K562 (cell line): ENCODE measurements around the gene AZU1. TPM values are rescaled to one million over a fixed set of nuclear protein-coding genes. Genes with fewer than 3 reads are reported as not detected.

Source experiments
- BRD9 ChIP-seq: fragments of 450-650 bp; IDR thresholded peaks from 2 replicates; pipeline ENCODE4 v1.6.1; 2018; ENCODE audit warnings: low read depth; ENCODE audit not compliant: partially characterized antibody
- CCNT2 ChIP-seq: IDR thresholded peaks from 2 replicates; pipeline ENCODE4 v1.6.1; 2011; ENCODE audit warnings: borderline replicate concordance, low read depth, mild to moderate bottlenecking, moderate library complexity, mixed read lengths, low read length; ENCODE audit not compliant: insufficient read length; ENCODE audit errors: extremely low read depth
- FOXA3 ChIP-seq, 2 experiments: fragments of 450-650 bp in 1 of 2; sonication (generic) in 1 of 2; formaldehyde crosslinking; IDR thresholded peaks in 1 of 2; conservative IDR thresholded peaks in 1 of 2; 2 replicates each; pipeline versions ENCODE4 v1.4.0 to v1.8.0; 2020 to 2022; ENCODE audit warnings: mild to moderate bottlenecking in 2 of 2, missing genetic modification reagents in 1 of 2
- FOXJ2 ChIP-seq: fragments of 200-800 bp; sonication (Bioruptor generic); IDR thresholded peaks from 2 replicates; pipeline ENCODE4 v1.6.1; 2016; ENCODE audit warnings: missing genetic modification characterization, missing compliant biosample characterization
- KLF1 ChIP-seq: fragments of 450-650 bp; IDR thresholded peaks from 2 replicates; pipeline ENCODE4 v1.6.1; 2016; ENCODE audit warnings: missing genetic modification characterization, missing compliant biosample characterization
- LARP7 ChIP-seq: fragments of 450-650 bp; IDR thresholded peaks from 2 replicates; pipeline ENCODE4 v1.6.1; 2016
- MBD1 ChIP-seq: fragments of 250-450 bp; sonication (Bioruptor Pico); IDR thresholded peaks from 2 replicates; pipeline ENCODE4 v1.8.0; 2022; ENCODE audit warnings: inconsistent platforms
- NUFIP1 ChIP-seq: fragments of 450-650 bp; IDR thresholded peaks from 2 replicates; pipeline ENCODE4 v1.6.1; 2018; ENCODE audit not compliant: partially characterized antibody
- POLR2B ChIP-seq: fragments of 450-650 bp; IDR thresholded peaks from 2 replicates; pipeline ENCODE4 v1.6.1; 2018; ENCODE audit warnings: low read depth; ENCODE audit not compliant: partially characterized antibody
- PTBP1 ChIP-seq: fragments of 200-400 bp; formaldehyde crosslinking; IDR thresholded peaks from 2 replicates; pipeline ENCODE4 v1.6.1; 2017; ENCODE audit warnings: low read depth, low read length
- SMAD4 ChIP-seq: fragments of 250-450 bp; sonication (Bioruptor Pico); conservative IDR thresholded peaks from 2 replicates; pipeline ENCODE4 v1.8.0; 2021; ENCODE audit warnings: inconsistent platforms, mild to moderate bottlenecking, moderate library complexity
- YBX1 ChIP-seq: fragments of 450-650 bp; IDR thresholded peaks from 2 replicates; pipeline ENCODE4 v1.7.1; 2016; ENCODE audit warnings: mild to moderate bottlenecking
- ZNF274 ChIP-seq: IDR thresholded peaks from 2 replicates; pipeline ENCODE4 v1.6.1; 2011; ENCODE audit warnings: low read depth, mild to moderate bottlenecking, low read length, moderate library complexity, borderline replicate concordance
- ZNF41 ChIP-seq: fragments of 250-450 bp; sonication (Bioruptor Pico); conservative IDR thresholded peaks from 2 replicates; pipeline ENCODE4 v1.4.0; 2020; ENCODE audit warnings: mild to moderate bottlenecking
- ZNF778 ChIP-seq: fragments of 450-650 bp; formaldehyde crosslinking; IDR thresholded peaks from 2 replicates; pipeline ENCODE4 v1.4.0; 2020; ENCODE audit warnings: mild to moderate bottlenecking, moderate library complexity
- polyA plus RNA-seq, 8 experiments: library from polyadenylated mRNA; depleted of rRNA in 4 of 8; stranded (reverse) in 5 of 8; unstranded in 3 of 8; fragments of >200 nt; fragmentation: Nextera tagmentation in 2 of 8; fragmentation: Illumina TruSeq in 1 of 8; extraction: Ambion mirVana in 2 of 8; extraction: Trizol in 1 of 8; gene quantifications; 2 replicates each; pipeline versions ENCODE4 v1.2.1 to v1.2.3, GENCODE V29; 2011 to 2014; ENCODE audit warnings: inconsistent platforms in 1 of 8, missing spikeins in 1 of 8
- total RNA-seq, 7 experiments: library from RNA; depleted of rRNA in 6 of 7; stranded (reverse); fragments of >200 nt in 6 of 7; fragmentation: Illumina TruSeq in 2 of 7; extraction: Trizol in 2 of 7; gene quantifications; 2 replicates each; pipeline versions ENCODE4 v1.2.1 to v1.2.3, GENCODE V29; 2011 to 2021; ENCODE audit warnings: low replicate concordance in 1 of 7
- TF ChIP-seq, protein P1 (sequence below): sonication (generic); formaldehyde crosslinking; IDR thresholded peaks from 2 replicates; pipeline ENCODE4 v1.8.1; 2023; ENCODE audit warnings: mild to moderate bottlenecking, missing genetic modification reagents
- TF ChIP-seq, protein P2 (sequence below): fragments of 250-450 bp; sonication (Bioruptor Pico); IDR thresholded peaks from 2 replicates; pipeline ENCODE4 v1.4.0; 2020; ENCODE audit warnings: mild to moderate bottlenecking, moderate library complexity, borderline replicate concordance
- TF ChIP-seq, protein P3 (sequence below): fragments of 250-450 bp; sonication (Bioruptor Pico); IDR thresholded peaks from 2 replicates; pipeline ENCODE4 v1.5.0; 2021; ENCODE audit warnings: mild to moderate bottlenecking, moderate library complexity

Gene AZU1
- total and polyA plus RNA-seq, 9 of the 15 experiments (the other 6 are each of a cell fraction or from before 2014, with no cell fraction given) = 0.29 to 1.9 (median 0.59) TPM; not detected in 3

GRCh38 chr19:868458-869244, 41.0 kb downstream of the AZU1 start (continued):
- no peak for TF ChIP-seq YBX1
- no peak for TF ChIP-seq SMAD4 (CRISPR knock-in tag)
- TF ChIP-seq BRD9 = no peak
- TF ChIP-seq, protein P1, sequence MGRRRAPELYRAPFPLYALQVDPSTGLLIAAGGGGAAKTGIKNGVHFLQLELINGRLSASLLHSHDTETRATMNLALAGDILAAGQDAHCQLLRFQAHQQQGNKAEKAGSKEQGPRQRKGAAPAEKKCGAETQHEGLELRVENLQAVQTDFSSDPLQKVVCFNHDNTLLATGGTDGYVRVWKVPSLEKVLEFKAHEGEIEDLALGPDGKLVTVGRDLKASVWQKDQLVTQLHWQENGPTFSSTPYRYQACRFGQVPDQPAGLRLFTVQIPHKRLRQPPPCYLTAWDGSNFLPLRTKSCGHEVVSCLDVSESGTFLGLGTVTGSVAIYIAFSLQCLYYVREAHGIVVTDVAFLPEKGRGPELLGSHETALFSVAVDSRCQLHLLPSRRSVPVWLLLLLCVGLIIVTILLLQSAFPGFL (CRISPR knock-in tag) = no peak
- no peak for TF ChIP-seq POLR2B
- TF ChIP-seq ZNF274 = no peak
- no peak for TF ChIP-seq KLF1 (tag)
- TF ChIP-seq FOXJ2 (tag) = no peak
- TF ChIP-seq PTBP1 = 0 out of 2 replicates have a peak, but pooled peaks have one; percentile 39
- no peak for TF ChIP-seq LARP7
- TF ChIP-seq, protein P2, sequence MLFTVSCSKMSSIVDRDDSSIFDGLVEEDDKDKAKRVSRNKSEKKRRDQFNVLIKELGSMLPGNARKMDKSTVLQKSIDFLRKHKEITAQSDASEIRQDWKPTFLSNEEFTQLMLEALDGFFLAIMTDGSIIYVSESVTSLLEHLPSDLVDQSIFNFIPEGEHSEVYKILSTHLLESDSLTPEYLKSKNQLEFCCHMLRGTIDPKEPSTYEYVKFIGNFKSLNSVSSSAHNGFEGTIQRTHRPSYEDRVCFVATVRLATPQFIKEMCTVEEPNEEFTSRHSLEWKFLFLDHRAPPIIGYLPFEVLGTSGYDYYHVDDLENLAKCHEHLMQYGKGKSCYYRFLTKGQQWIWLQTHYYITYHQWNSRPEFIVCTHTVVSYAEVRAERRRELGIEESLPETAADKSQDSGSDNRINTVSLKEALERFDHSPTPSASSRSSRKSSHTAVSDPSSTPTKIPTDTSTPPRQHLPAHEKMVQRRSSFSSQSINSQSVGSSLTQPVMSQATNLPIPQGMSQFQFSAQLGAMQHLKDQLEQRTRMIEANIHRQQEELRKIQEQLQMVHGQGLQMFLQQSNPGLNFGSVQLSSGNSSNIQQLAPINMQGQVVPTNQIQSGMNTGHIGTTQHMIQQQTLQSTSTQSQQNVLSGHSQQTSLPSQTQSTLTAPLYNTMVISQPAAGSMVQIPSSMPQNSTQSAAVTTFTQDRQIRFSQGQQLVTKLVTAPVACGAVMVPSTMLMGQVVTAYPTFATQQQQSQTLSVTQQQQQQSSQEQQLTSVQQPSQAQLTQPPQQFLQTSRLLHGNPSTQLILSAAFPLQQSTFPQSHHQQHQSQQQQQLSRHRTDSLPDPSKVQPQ (CRISPR knock-in tag) = no peak
- TF ChIP-seq FOXA3 (CRISPR knock-in tag; conservative IDR thresholded peaks at IDR 0.05 in 1 of 2, IDR thresholded peaks at IDR 0.05 in 1 of 2) = 0 out of 4 replicates have a peak, but pooled peaks of 1 of the 2 experiments have one; percentile 20
- TF ChIP-seq CCNT2 = peak; percentile 19
- TF ChIP-seq ZNF778 (CRISPR knock-in tag) = no peak
- TF ChIP-seq, protein P3, sequence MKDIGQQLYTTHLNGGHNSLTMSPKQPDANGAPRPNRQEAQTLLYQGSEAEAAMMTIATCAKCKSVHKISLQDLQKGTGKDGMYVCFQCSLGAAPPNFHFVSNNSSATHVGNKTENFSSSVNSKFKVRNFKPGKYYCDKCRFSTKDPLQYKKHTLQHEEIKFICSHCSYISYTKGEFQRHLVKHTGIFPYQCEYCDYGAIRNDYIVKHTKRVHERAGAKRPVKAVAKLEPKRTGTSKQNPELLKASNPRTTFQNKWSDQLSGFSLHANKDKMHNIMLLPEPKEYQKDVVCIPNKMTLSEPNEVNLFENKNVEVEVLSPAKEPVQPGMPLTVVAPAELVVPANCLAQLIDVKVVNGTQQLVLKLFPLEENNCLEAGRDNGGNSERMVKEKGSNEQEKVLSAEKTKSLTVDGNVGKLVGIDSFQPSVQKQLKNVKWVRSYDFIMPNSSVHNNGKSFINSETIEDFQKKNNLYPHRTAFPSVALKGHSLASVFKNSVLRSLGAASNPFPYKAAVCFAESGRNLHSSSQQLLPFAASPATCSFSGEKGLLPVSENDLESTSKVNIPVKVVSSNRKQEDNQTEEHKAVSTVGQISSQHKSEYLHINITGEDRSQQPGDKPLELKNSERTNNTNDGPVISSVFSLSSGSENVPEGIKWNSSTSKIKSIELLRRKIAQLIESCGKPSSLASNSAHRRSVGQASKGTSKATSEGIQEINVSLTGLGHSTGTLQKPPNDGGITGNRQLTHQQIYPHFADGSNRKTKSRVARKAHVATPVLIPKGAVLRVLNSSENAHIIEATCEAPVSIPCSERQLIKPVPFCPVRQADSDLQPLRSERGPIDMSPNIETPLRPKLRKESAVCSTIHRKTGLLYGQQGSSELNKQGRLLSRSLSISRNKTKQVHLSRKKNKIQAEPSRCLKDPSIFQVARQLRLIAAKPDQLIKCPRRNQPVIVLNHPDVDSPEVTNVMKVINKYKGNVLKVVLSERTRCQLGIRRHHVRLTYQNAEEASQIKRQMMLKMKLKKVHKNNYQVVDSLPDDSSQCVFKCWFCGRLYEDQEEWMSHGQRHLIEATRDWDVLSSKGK (CRISPR knock-in tag) = no peak
- no peak for TF ChIP-seq ZNF41 (CRISPR knock-in tag)
- no peak for TF ChIP-seq MBD1 (CRISPR knock-in tag)
- no peak for TF ChIP-seq NUFIP1
